Adrenal gland (tissue), 5 donors: ENCODE measurements around the gene HIRIP3.

ENCODE experiments used
- POLR2A ChIP-seq, 2 donors: fragments of 450-650 bp; IDR thresholded peaks; one replicate each; pipeline ENCODE4 v1.6.1; 2017; ENCODE audit warnings: antibody characterized with exemption in 2 of 2, mild to moderate bottlenecking in 2 of 2, moderate library complexity in 1 of 2
- TF ChIP-seq, protein P1 (sequence below), 6 experiments: fragments of 450-650 bp in 4 of 6; fragments of 200-600 bp in 2 of 6; sonication (generic) in 1 of 6; IDR thresholded peaks; 1 replicate in 5 of 6; 2 replicates in 1 of 6; pipeline versions ENCODE4 v1.5.1 to v1.8.0; 2016 to 2021; ENCODE audit warnings: antibody characterized with exemption in 6 of 6, mild to moderate bottlenecking in 2 of 6, moderate library complexity in 1 of 6
- donor health status: DM: no; HTN: no; CAD: no.

- TF ChIP-seq, protein P1, sequence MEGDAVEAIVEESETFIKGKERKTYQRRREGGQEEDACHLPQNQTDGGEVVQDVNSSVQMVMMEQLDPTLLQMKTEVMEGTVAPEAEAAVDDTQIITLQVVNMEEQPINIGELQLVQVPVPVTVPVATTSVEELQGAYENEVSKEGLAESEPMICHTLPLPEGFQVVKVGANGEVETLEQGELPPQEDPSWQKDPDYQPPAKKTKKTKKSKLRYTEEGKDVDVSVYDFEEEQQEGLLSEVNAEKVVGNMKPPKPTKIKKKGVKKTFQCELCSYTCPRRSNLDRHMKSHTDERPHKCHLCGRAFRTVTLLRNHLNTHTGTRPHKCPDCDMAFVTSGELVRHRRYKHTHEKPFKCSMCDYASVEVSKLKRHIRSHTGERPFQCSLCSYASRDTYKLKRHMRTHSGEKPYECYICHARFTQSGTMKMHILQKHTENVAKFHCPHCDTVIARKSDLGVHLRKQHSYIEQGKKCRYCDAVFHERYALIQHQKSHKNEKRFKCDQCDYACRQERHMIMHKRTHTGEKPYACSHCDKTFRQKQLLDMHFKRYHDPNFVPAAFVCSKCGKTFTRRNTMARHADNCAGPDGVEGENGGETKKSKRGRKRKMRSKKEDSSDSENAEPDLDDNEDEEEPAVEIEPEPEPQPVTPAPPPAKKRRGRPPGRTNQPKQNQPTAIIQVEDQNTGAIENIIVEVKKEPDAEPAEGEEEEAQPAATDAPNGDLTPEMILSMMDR (IDR thresholded peaks at IDR 0.05), result no peak
- no peak for TF ChIP-seq POLR2A (IDR thresholded peaks at IDR 0.05)
Observed at GRCh38 chr16:30006095-30006473, 10.7 kb upstream of the HIRIP3 start.
